Colon (tissue), 2 donors: ENCODE measurements around the gene DNMT3A.

Source experiments
- FAIRE-seq: peaks from 2 replicates; lab custom pipeline; 2012; peaks lifted over from hg19 to GRCh38; lab: Jason Lieb, UNC
- donor health status: control.
- donor health status: control.

Gene DNMT3A

GRCh38 chr2:25341753-25342371, at the start of gene DNMT3A:
Gene DNMT3A, minus strand, starts transcription at chr2:25341925. Its CDS starts 27,941 bp downstream, at chr2:25313984.
- FAIRE-seq = no peak

- FAIRE-seq = no peak
Observed at GRCh38 chr2:25389161-25389560, 47.4 kb upstream of the DNMT3A start.

GRCh38 chr2:25388491-25388890, 46.8 kb upstream of the DNMT3A start:
- no peak for FAIRE-seq

- FAIRE-seq = no peak
Observed at GRCh38 chr2:25387876-25388449, 46.2 kb upstream of the DNMT3A start.

GRCh38 chr2:25386971-25387875, 45.5 kb upstream of the DNMT3A start:
- FAIRE-seq = no peak

- no peak for FAIRE-seq
Observed at GRCh38 chr2:25385910-25386309, 44.2 kb upstream of the DNMT3A start.

- no peak for FAIRE-seq
Observed at GRCh38 chr2:25383806-25384205, 42.1 kb upstream of the DNMT3A start.

- no peak for FAIRE-seq
Observed at GRCh38 chr2:25381502-25381901, 39.8 kb upstream of the DNMT3A start.

- FAIRE-seq = no peak
Observed at GRCh38 chr2:25380586-25381375, 39.1 kb upstream of the DNMT3A start.

- FAIRE-seq = no peak
Observed at GRCh38 chr2:25380023-25380422, 38.3 kb upstream of the DNMT3A start.

GRCh38 chr2:25379535-25379934, 37.8 kb upstream of the DNMT3A start:
- FAIRE-seq = no peak

- FAIRE-seq = no peak
Observed at GRCh38 chr2:25378731-25379490, 37.2 kb upstream of the DNMT3A start.

- no peak for FAIRE-seq
Observed at GRCh38 chr2:25377822-25378421, 36.2 kb upstream of the DNMT3A start.

GRCh38 chr2:25376750-25377621, 35.3 kb upstream of the DNMT3A start:
- no peak for FAIRE-seq

- FAIRE-seq = no peak
Observed at GRCh38 chr2:25375989-25376545, 34.3 kb upstream of the DNMT3A start.

GRCh38 chr2:25375371-25375988, 33.8 kb upstream of the DNMT3A start:
- no peak for FAIRE-seq

GRCh38 chr2:25374827-25375226, 33.1 kb upstream of the DNMT3A start:
- FAIRE-seq = no peak

- no peak for FAIRE-seq
Observed at GRCh38 chr2:25374411-25374810, 32.7 kb upstream of the DNMT3A start.

GRCh38 chr2:25373269-25373981, 31.7 kb upstream of the DNMT3A start:
- no peak for FAIRE-seq
